Cardiac muscle cell (in vitro differentiated cells and primary cell): ENCODE data around the gene TAL2. TPM values are rescaled to one million over a fixed set of nuclear protein-coding genes. Genes with fewer than 3 reads are reported as not detected.

Experiments used
- DNase-seq, 2 donors: peaks; one replicate each; pipeline versions ENCODE4 v3.0.0 to v3.0.0-alpha.2; 2010 to 2017; ENCODE audit warnings: low read depth in 1 of 2, low spot score in 1 of 2
- H3K27ac ChIP-seq: fragments of 200-600 bp; sonication (generic); 2 replicates; pipeline ENCODE4 v1.5.1; 2016
- H3K27me3 ChIP-seq: fragments of 200-600 bp; sonication (generic); 2 replicates; pipeline ENCODE4 v1.6.0; 2016; ENCODE audit warnings: control low read depth
- H3K36me3 ChIP-seq: fragments of 200-600 bp; sonication (generic); 2 replicates; pipeline ENCODE4 v1.5.1; 2016; ENCODE audit warnings: control low read depth
- H3K4me1 ChIP-seq: fragments of 200-600 bp; sonication (generic); 2 replicates; pipeline ENCODE4 v1.8.1; 2017; ENCODE audit warnings: low read depth, mild to moderate bottlenecking, mixed run types
- H3K4me3 ChIP-seq: fragments of 200-600 bp; sonication (generic); 2 replicates; pipeline ENCODE4 v1.5.1; 2016; ENCODE audit warnings: mild to moderate bottlenecking
- H3K9me3 ChIP-seq: fragments of 200-600 bp; sonication (generic); 2 replicates; pipeline ENCODE4 v1.5.1; 2017; ENCODE audit warnings: low read depth, mild to moderate bottlenecking, control low read depth
- CTCF ChIP-seq: IDR thresholded peaks from 2 replicates; pipeline ENCODE4 v1.5.1; 2012; ENCODE audit warnings: low read depth, mild to moderate bottlenecking, low read length
- polyA plus RNA-seq: library from polyadenylated mRNA; unstranded; fragments of >200 nt; fragmentation: Nextera tagmentation; extraction: Ambion mirVana; gene quantifications from 2 replicates; pipeline ENCODE4 v1.2.1, GENCODE V29; 2016
- total RNA-seq: library from RNA; depleted of rRNA; stranded (reverse); fragments of >200 nt; gene quantifications from 2 replicates; pipeline ENCODE4 v1.2.3, GENCODE V29; 2016

TAL2 gene
- total RNA-seq, result not detected in 2 replicates
- 0.73 TPM in 1 of 2 replicates, not detected in the other for polyA plus RNA-seq

GRCh38 chr9:105662184-105663104 is at the start of gene TAL2:
TSS of gene TAL2 (plus strand) at chr9:105662457. CDS start at chr9:105662497, 40 bp downstream.
- no peaks in the 10 kb centered on the region for H3K4me1 ChIP-seq
- no peak for TF ChIP-seq CTCF
- no peak for DNase-seq

GRCh38 chr9:105621001-105621400 is 41.3 kb upstream of the TAL2 start:
- TF ChIP-seq CTCF, result no peak
- no peaks in the 10 kb centered on the region for H3K27me3 ChIP-seq
- no peak for DNase-seq
- no peaks in the 10 kb centered on the region for H3K4me1 ChIP-seq
- H3K4me3 ChIP-seq, result no peak overlapping the region
- H3K9me3 ChIP-seq, result no peaks in the 10 kb centered on the region
- no peaks in the 10 kb centered on the region for H3K36me3 ChIP-seq
- H3K27ac ChIP-seq, result no peak overlapping the region

More at GRCh38 chr9:105662184-105663104, at the start of gene TAL2:
- Histone ChIP-seq H3K4me3 (no peak within 1 kb of the TSS), H3K9me3 (no peaks in the 10 kb centered on the region), H3K27ac (no peak within 1 kb of the TSS), H3K27me3 (peaks cover 10% of the 10 kb centered on the region), H3K36me3 (no peaks in the 10 kb centered on the region)

GRCh38 chr9:105625088-105625487 is 37.2 kb upstream of the TAL2 start:
- no peaks in the 10 kb centered on the region for H3K36me3 ChIP-seq
- no peak overlapping the region for H3K4me3 ChIP-seq
- H3K9me3 ChIP-seq, result no peaks in the 10 kb centered on the region
- no peak overlapping the region for H3K27ac ChIP-seq
- peaks cover 4% of the 10 kb centered on the region for H3K4me1 ChIP-seq
- no peak for DNase-seq
- no peaks in the 10 kb centered on the region for H3K27me3 ChIP-seq
- no peak for TF ChIP-seq CTCF

- no peaks in the 10 kb centered on the region for H3K9me3 ChIP-seq
These were observed 29.4 kb upstream of the TAL2 start for GRCh38 chr9:105632807-105633206.

GRCh38 chr9:105633411-105633810 is 28.8 kb upstream of the TAL2 start:
- H3K36me3 ChIP-seq, result peaks cover 3% of the 10 kb centered on the region
- no peaks in the 10 kb centered on the region for H3K9me3 ChIP-seq
- H3K4me1 ChIP-seq, result no peaks in the 10 kb centered on the region
- no peak for DNase-seq
- H3K27me3 ChIP-seq, result no peaks in the 10 kb centered on the region
- H3K27ac ChIP-seq, result no peak overlapping the region
- TF ChIP-seq CTCF, result no peak
- no peak overlapping the region for H3K4me3 ChIP-seq

More at GRCh38 chr9:105632807-105633206, 29.4 kb upstream of the TAL2 start:
- DNase-seq, result no peak
- no peaks in the 10 kb centered on the region for H3K4me1 ChIP-seq
- peaks cover 3% of the 10 kb centered on the region for H3K36me3 ChIP-seq
- no peaks in the 10 kb centered on the region for H3K27me3 ChIP-seq
- no peak overlapping the region for H3K27ac ChIP-seq
- H3K4me3 ChIP-seq, result no peak overlapping the region
- TF ChIP-seq CTCF, result no peak
